Measurements from ENCODE around the gene MRPL51.
"Not testable (repeated sequence)": the region's sequence is repeated elsewhere in the genome, so short reads cannot be mapped to it uniquely, and the experiment has no call there.

The MRPL51 gene

GRCh38 chr12:6477601-6478377, 15.3 kb downstream of the MRPL51 start:
- not testable (repeated sequence) for DNase-seq

GRCh38 chr12:6476489-6476888, 16.6 kb downstream of the MRPL51 start:
- DNase-seq = no peak

- DNase-seq = not testable (repeated sequence)
These were observed 17.7 kb downstream of the MRPL51 start for GRCh38 chr12:6475233-6475975.

- DNase-seq = no peak
These were observed 20.6 kb downstream of the MRPL51 start for GRCh38 chr12:6472491-6472890.

- no peak for DNase-seq
These were observed 21.1 kb downstream of the MRPL51 start for GRCh38 chr12:6471989-6472360.

GRCh38 chr12:6470375-6471163, 22.5 kb downstream of the MRPL51 start, which contains the start of gene VAMP1:
Gene VAMP1, minus strand, starts transcription at chr12:6470677. Its CDS starts 146 bp downstream, at chr12:6470531.
- DNase-seq = peak; percentile 97

- DNase-seq = no peak
These were observed 23.3 kb downstream of the MRPL51 start for GRCh38 chr12:6469609-6470374.

GRCh38 chr12:6469092-6469491, 24.0 kb downstream of the MRPL51 start:
- DNase-seq = no peak

GRCh38 chr12:6468283-6468575, 24.8 kb downstream of the MRPL51 start:
- no peak for DNase-seq

- DNase-seq = not testable (repeated sequence)
These were observed 25.3 kb downstream of the MRPL51 start for GRCh38 chr12:6467571-6468282.

GRCh38 chr12:6466751-6467150, 26.3 kb downstream of the MRPL51 start:
- DNase-seq = not testable (repeated sequence)

GRCh38 chr12:6466184-6466573, 26.9 kb downstream of the MRPL51 start:
- DNase-seq = no peak

- no peak for DNase-seq
These were observed 27.4 kb downstream of the MRPL51 start for GRCh38 chr12:6465467-6466183.

- no peak for DNase-seq
These were observed 28.5 kb downstream of the MRPL51 start for GRCh38 chr12:6464531-6464930.

GRCh38 chr12:6463858-6464257, 29.2 kb downstream of the MRPL51 start:
- DNase-seq = no peak

- no peak for DNase-seq
These were observed 29.8 kb downstream of the MRPL51 start for GRCh38 chr12:6463216-6463615.

- DNase-seq = peak in 1 of 2 experiments; percentile 33
These were observed 30.6 kb downstream of the MRPL51 start for GRCh38 chr12:6462234-6462995.

GRCh38 chr12:6461401-6462233, 31.4 kb downstream of the MRPL51 start:
- peak; percentile 57 to 63 for DNase-seq

- DNase-seq = peak in 1 of 2 experiments; percentile 41
These were observed 32.2 kb downstream of the MRPL51 start for GRCh38 chr12:6460751-6461371.

Data from activated CD4-positive, alpha-beta T cell treated with anti-CD3 and anti-CD28 coated beads, Interleukin-2, amount 50 U/mL, for 4 hours (primary cell).